GM12878 (cell line): ENCODE results near the gene PHYKPL. TPM values are rescaled to one million over a fixed set of nuclear protein-coding genes. Genes with fewer than 3 reads are reported as not detected.

Source experiments
- ATAC-seq: fragments of 200-7000 bp; cut with Tn5 transposase; 3 replicates; pipeline ENCODE4 v1.9.1; 2020; ENCODE audit warnings: mild to moderate bottlenecking, moderate library complexity
- Bru-seq: library from RNA; stranded (reverse); fragments of 400-500 nt; gene quantifications from one replicate; lab custom pipeline; 2021; lab: Mats Ljungman, UMichigan
- BruChase-seq, 2 experiments: library from RNA; stranded (reverse); fragments of 400-500 nt; gene quantifications; one replicate each; lab custom pipeline; 2021; lab: Mats Ljungman, UMichigan
- BruUV-seq: library from RNA; stranded (reverse); fragments of 400-500 nt; replicated peaks from 2 replicates; lab custom pipeline; 2021; lab: Mats Ljungman, UMichigan
- CTCF ChIA-PET: fragments of 300-600 bp; sonication (Branson Sonifier 250); formaldehyde crosslinking; extraction: SDS; loops from one replicate; lab custom pipeline; 2021; ENCODE audit warnings: inconsistent platforms; lab: Yijun Ruan, JAX
- POLR2A ChIA-PET: fragments of 350-600 bp; formaldehyde crosslinking; extraction: SDS; loops from one replicate; lab custom pipeline; 2021; ENCODE audit warnings: inconsistent platforms; lab: Charles Lee
- RAD21 ChIA-PET: fragments of 300-600 bp; sonication (Branson Sonifier 250); formaldehyde crosslinking; loops from one replicate; lab custom pipeline; 2023; ENCODE audit warnings: antibody characterized with exemption; ENCODE audit not compliant: unreplicated experiment; lab: Charles Lee
- SMC1A ChIA-PET: fragments of 300-600 bp; sonication (Branson Sonifier 250); formaldehyde crosslinking; loops from one replicate; lab custom pipeline; 2023; ENCODE audit not compliant: unreplicated experiment, uncharacterized antibody; lab: Charles Lee
- DNase-seq: peaks from one replicate; pipeline ENCODE4 v3.0.0-alpha.2; 2011; ENCODE audit warnings: low read depth, low spot score
- FAIRE-seq: peaks from 3 replicates; lab custom pipeline; 2011; peaks lifted over from hg19 to GRCh38; lab: Jason Lieb, UNC
- H2AFZ ChIP-seq: 2 replicates; pipeline ENCODE4 v1.6.0; 2011; ENCODE audit warnings: low read depth, low read length, control low read depth; ENCODE audit not compliant: control insufficient read depth
- H3K27ac ChIP-seq: 2 replicates; pipeline ENCODE4 v1.5.1; 2011; ENCODE audit warnings: control low read depth; ENCODE audit not compliant: control insufficient read depth, insufficient read depth
- H3K27me3 ChIP-seq, 2 experiments: replicated peaks in 1 of 2; 2 replicates each; pipeline versions ENCODE4 v1.6.0 to v1.6.1; 2011; ENCODE audit warnings: low read length in 1 of 2; ENCODE audit not compliant: control insufficient read depth in 2 of 2, insufficient read depth in 2 of 2
- H3K36me3 ChIP-seq, 2 experiments: 2 replicates each; pipeline ENCODE4 v1.5.1; 2011; ENCODE audit warnings: low read length in 1 of 2; ENCODE audit not compliant: control insufficient read depth in 2 of 2, insufficient read depth in 2 of 2
- H3K4me1 ChIP-seq: 2 replicates; pipeline ENCODE4 v1.6.1; 2011; ENCODE audit warnings: mild to moderate bottlenecking, low read length, moderate library complexity, mixed read lengths; ENCODE audit not compliant: control insufficient read depth, insufficient read depth
- H3K4me2 ChIP-seq: 2 replicates; pipeline ENCODE4 v1.6.0; 2011; ENCODE audit warnings: control low read depth; ENCODE audit not compliant: control insufficient read depth, insufficient read depth
- H3K4me3 ChIP-seq: fragments of 200-600 bp; sonication (generic); 2 replicates; pipeline ENCODE4 v1.5.1; 2016
- H3K79me2 ChIP-seq: 2 replicates; pipeline ENCODE4 v1.6.0; 2011; ENCODE audit warnings: low read length; ENCODE audit not compliant: control insufficient read depth, insufficient read depth
- H3K9ac ChIP-seq: 2 replicates; pipeline ENCODE4 v1.8.0; 2011; ENCODE audit warnings: low read length, control low read depth, mixed read lengths; ENCODE audit not compliant: control insufficient read depth, insufficient read depth
- H3K9me3 ChIP-seq: replicated peaks from 3 replicates; pipeline ENCODE4 v1.5.1; 2011; ENCODE audit warnings: mild to moderate bottlenecking, low read length; ENCODE audit not compliant: control insufficient read depth, insufficient read depth
- H4K20me1 ChIP-seq: 2 replicates; pipeline ENCODE4 v1.6.0; 2011; ENCODE audit not compliant: control insufficient read depth, insufficient read depth
- ASH2L ChIP-seq: fragments of 300-600, 200-600 bp; sonication (generic); IDR thresholded peaks from 2 replicates; pipeline ENCODE4 v1.6.1; 2017; ENCODE audit warnings: low read depth, mild to moderate bottlenecking, borderline replicate concordance
- CBFB ChIP-seq: IDR thresholded peaks from 2 replicates; pipeline ENCODE4 v1.6.1; 2016; ENCODE audit warnings: antibody characterized with exemption, low read depth
- DPF2 ChIP-seq: fragments of 450-650 bp; IDR thresholded peaks from 2 replicates; pipeline ENCODE4 v1.6.1; 2017; ENCODE audit warnings: mild to moderate bottlenecking
- EED ChIP-seq: sonication (generic); IDR thresholded peaks from 2 replicates; pipeline ENCODE4 v1.6.1; 2016; ENCODE audit warnings: antibody characterized with exemption, low read depth
- LARP7 ChIP-seq: fragments of 450-650 bp; IDR thresholded peaks from 2 replicates; pipeline ENCODE4 v1.6.1; 2017; ENCODE audit warnings: mild to moderate bottlenecking
- MEF2B ChIP-seq: fragments of 450-650 bp; IDR thresholded peaks from 2 replicates; pipeline ENCODE4 v1.6.1; 2018; ENCODE audit warnings: mild to moderate bottlenecking, moderate library complexity; ENCODE audit not compliant: partially characterized antibody, poor library complexity, severe bottlenecking
- NFIC ChIP-seq: IDR thresholded peaks from 2 replicates; pipeline ENCODE4 v1.6.1; 2012; ENCODE audit warnings: low read depth, mild to moderate bottlenecking, inconsistent platforms, low read length, moderate library complexity
- PML ChIP-seq: IDR thresholded peaks from 2 replicates; pipeline ENCODE4 v1.6.1; 2012; ENCODE audit warnings: low read length, inconsistent platforms
- RAD51 ChIP-seq: fragments of 450-650 bp; IDR thresholded peaks from 2 replicates; pipeline ENCODE4 v1.6.1; 2016; ENCODE audit warnings: moderate library complexity, mild to moderate bottlenecking, inconsistent platforms
- SPI1 ChIP-seq: IDR thresholded peaks from 2 replicates; pipeline ENCODE4 v1.6.1; 2011; ENCODE audit warnings: low read depth, mild to moderate bottlenecking, low read length, moderate library complexity, borderline replicate concordance; ENCODE audit not compliant: insufficient read depth
- STAT1 ChIP-seq: fragments of 450-650 bp; conservative IDR thresholded peaks from 2 replicates; pipeline ENCODE4 v1.6.1; 2014; ENCODE audit warnings: antibody characterized with exemption, mild to moderate bottlenecking
- SUPT20H ChIP-seq: IDR thresholded peaks from 2 replicates; pipeline ENCODE4 v1.6.1; 2011; ENCODE audit warnings: low read depth, mild to moderate bottlenecking, low read length, moderate library complexity, borderline replicate concordance; ENCODE audit not compliant: control insufficient read depth
- TCF3 ChIP-seq: IDR thresholded peaks from 2 replicates; pipeline ENCODE4 v1.6.1; 2012; ENCODE audit warnings: low read depth, mild to moderate bottlenecking, low read length, borderline replicate concordance; ENCODE audit not compliant: insufficient read depth
- WGBS: methylation state at CpG from one replicate; pipeline ENCODE4 v1.1.6; 2016; ENCODE audit warnings: low lambda C conversion rate; ENCODE audit not compliant: insufficient replicate concordance, insufficient coverage; ENCODE audit errors: missing lambda C conversion rate; 5-methylcytosine and 5-hydroxymethylcytosine counted together
- in situ Hi-C: fragments of 300-500 bp; cut with MboI; formaldehyde crosslinking; loops from 9 replicates; pipeline ENCODE4 v1.14.3; 2018; ENCODE audit warnings: mixed read lengths
- intact Hi-C: fragments of 100-400 bp; cut with micrococcal nuclease; formaldehyde crosslinking; loops from one replicate; pipeline ENCODE4 v1.14.2; 2022; ENCODE audit not compliant: unreplicated experiment
- long read RNA-seq, 2 experiments: library from polyadenylated mRNA; unstranded; transcript quantifications; one replicate each; pipeline ENCODE4 v2.0.0, GENCODE V29; 2019 to 2020
- polyA minus RNA-seq, 3 experiments: library from RNA; depleted of rRNA, polyadenylated mRNA; stranded (reverse); fragments of >200 nt; gene quantifications; 2 replicates each; pipeline ENCODE4 v1.2.3, GENCODE V29; 2011
- polyA plus RNA-seq, 11 experiments: library from polyadenylated mRNA; depleted of rRNA in 4 of 11; unstranded in 6 of 11; stranded (reverse) in 5 of 11; fragments of >200 nt; fragmentation: Nextera tagmentation in 4 of 11; fragmentation: Illumina TruSeq in 1 of 11; extraction: Ambion mirVana in 4 of 11; extraction: Trizol in 1 of 11; gene quantifications; 1 replicate in 1 of 11; 2 replicates in 10 of 11; pipeline versions ENCODE4 v1.2.1 to v1.2.3, GENCODE V29; 2011 to 2016; ENCODE audit warnings: inconsistent platforms in 2 of 11, missing spikeins in 2 of 11, low read depth in 1 of 11
- total RNA-seq, 4 experiments: library from RNA; depleted of rRNA in 3 of 4; stranded (reverse); fragments of >200 nt in 3 of 4; fragmentation: Illumina TruSeq in 1 of 4; extraction: Trizol in 1 of 4; gene quantifications; 2 replicates each; pipeline versions ENCODE4 v1.2.1 to v1.2.3, GENCODE V29; 2013 to 2021
- TF ChIP-seq, protein P1 (sequence below): fragments of 150-350 bp; IDR thresholded peaks from 2 replicates; pipeline ENCODE4 v1.6.1; 2016; ENCODE audit warnings: low read depth, low read length
- TF ChIP-seq, protein P2 (sequence below): fragments of 450-650 bp; IDR thresholded peaks from 2 replicates; pipeline ENCODE4 v1.6.1; 2016; ENCODE audit warnings: mild to moderate bottlenecking

PHYKPL gene
- total RNA-seq (2013; cell fraction: nucleolus; rRNA removed) = 144 and 151 TPM in 2 replicates
- 25.2 and 26.6 TPM in 2 replicates for total RNA-seq (2014; rRNA removed)
- 23.3 and 23.5 TPM in 2 replicates for total RNA-seq (2014; rRNA removed; fragmentation: Illumina TruSeq; extraction: Trizol)
- 36.1 and 45.1 TPM in 2 replicates for total RNA-seq (2021)
- 16.0 TPM for polyA plus RNA-seq (2011; ENCODE audit: low read depth)
- polyA plus RNA-seq (2011; rRNA removed) = 39.9 and 53.9 TPM in 2 replicates
- polyA plus RNA-seq (2011; cell fraction: cytosol; rRNA removed) = 37.9 and 49.1 TPM in 2 replicates
- polyA plus RNA-seq (2011; cell fraction: nucleus; rRNA removed) = 213 and 242 TPM in 2 replicates
- polyA plus RNA-seq (2012) = 34.1 and 38.8 TPM in 2 replicates
- 17.3 and 22.9 TPM in 2 replicates for polyA plus RNA-seq (2014; fragmentation: Illumina TruSeq; extraction: Trizol)
- 1 to 10 TPM; 4.5 to 7.9 TPM for polyA plus RNA-seq (2014; fragmentation: Nextera tagmentation; extraction: Ambion mirVana)
- 40.6 and 42.3 TPM in 2 replicates for polyA plus RNA-seq (2014; rRNA removed)
- 10 to 100 TPM; 26.0 to 29.0 TPM for polyA plus RNA-seq (2016; fragmentation: Nextera tagmentation; extraction: Ambion mirVana)
- polyA minus RNA-seq (2011; rRNA and poly(A)+ RNA removed) = 63.2 and 88.8 TPM in 2 replicates
- polyA minus RNA-seq (2011; cell fraction: cytosol; rRNA and poly(A)+ RNA removed) = 9.1 and 13.4 TPM in 2 replicates
- polyA minus RNA-seq (2011; cell fraction: nucleus; rRNA and poly(A)+ RNA removed) = 79.1 and 138 TPM in 2 replicates
- percentile 85 among the genes with signal in this experiment for Bru-seq, nascent RNA
- BruChase-seq, experiment 1, labeled RNA remaining after a 6-hour chase = percentile 89 among the genes with signal in this experiment
- BruChase-seq, experiment 2, labeled RNA remaining after a 2-hour chase = percentile 86 among the genes with signal in this experiment
- long read RNA-seq, experiment 1, partial matches to known transcripts = 1 of 15 reads
- long read RNA-seq, experiment 1, other reads (novel, unspliced or antisense) = 9 of 15 reads
- long read RNA-seq, experiment 2, partial matches to known transcripts = 2 of 36 reads
- long read RNA-seq, experiment 2, other reads (novel, unspliced or antisense) = 32 of 36 reads

DNA sequence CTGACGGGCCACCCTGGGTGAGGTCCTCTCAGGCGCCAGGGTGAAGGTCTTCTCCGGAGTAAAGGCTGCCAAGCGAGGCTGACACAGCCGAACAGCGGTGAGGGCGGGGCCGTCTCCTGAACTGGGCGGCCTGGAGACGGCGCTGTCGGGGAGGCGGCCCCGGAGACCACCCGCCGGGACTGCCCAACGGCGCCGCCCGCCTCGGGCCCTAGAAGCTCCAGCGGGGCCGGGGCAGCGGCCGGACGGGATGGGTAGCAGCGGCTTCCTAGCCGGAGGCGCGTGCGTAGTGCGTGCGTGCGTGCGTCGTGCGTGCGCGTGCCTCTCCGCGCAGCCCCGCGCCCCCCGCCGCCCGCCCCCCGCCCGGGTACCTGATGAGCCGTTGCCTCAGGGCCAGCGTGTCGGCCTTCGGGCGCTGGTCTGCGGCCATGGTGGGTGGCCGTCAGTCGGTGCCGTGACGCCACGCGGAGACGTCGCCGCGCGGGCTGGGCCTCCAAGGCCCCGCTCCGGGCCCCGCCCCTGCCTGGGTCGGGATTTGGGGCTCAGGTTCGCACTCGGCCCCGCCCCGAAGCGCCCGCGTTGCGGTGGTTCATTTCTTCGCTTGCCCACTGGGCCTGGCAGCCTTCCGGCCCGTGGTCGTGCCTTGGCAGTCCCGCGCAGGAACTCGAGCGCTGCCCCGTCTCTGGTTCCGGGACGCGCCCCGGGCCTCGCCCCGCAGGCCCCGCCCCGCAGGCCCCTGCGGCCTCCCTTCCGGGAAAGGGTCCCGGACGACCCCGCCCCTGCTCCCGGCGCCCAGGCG is at the start of gene PHYKPL:
Gene PHYKPL, minus strand, starts transcription at position 679 of the 796 bp plus-strand sequence. Its CDS starts 252 bp downstream, at position 427.
- FAIRE-seq (no peak), ATAC-seq (peak; percentile 82), DNase-seq (no peak)
- ChIA-PET CTCF (interaction anchor here (0.6 to 0.7 kb wide), 3 partner anchors 229 to 654 kb away, joined by 3 read pairs; partner anchors contain the start of gene ZNF354B), RAD21 (no interaction called here), SMC1A (interaction anchor here (1.3 kb wide), 1 partner anchor 28 kb away, joined by 3 read pairs; the partner anchor contains the start of gene HNRNPAB), POLR2A (interaction anchor here (0.5 to 1.8 kb wide), 5 partner anchors 21 to 1297 kb away, joined by 3 to 5 read pairs (median 4); partner anchors contain the start of gene HNRNPAB)
- no peaks in the 10 kb centered on the region for H3K27me3 ChIP-seq
- WGBS = under 1% methylated on average over 56 of the region's 102 CpGs
- H3K4me1 ChIP-seq = peaks cover 24% of the 10 kb centered on the region
- peak within 1 kb of the TSS; percentile 93 for H3K4me3 ChIP-seq
- H3K9me3 ChIP-seq = no peaks in the 10 kb centered on the region
- peaks cover 29% of the 10 kb centered on the region for H3K79me2 ChIP-seq
- BruUV-seq = no TSS peak
- peak within 1 kb of the TSS; percentile 70 for H3K9ac ChIP-seq
- peak within 1 kb of the TSS; percentile 100 for H3K4me2 ChIP-seq
- no peaks in the 10 kb centered on the region for H4K20me1 ChIP-seq
- H3K27ac ChIP-seq = peak within 1 kb of the TSS; percentile 75
- in situ Hi-C loops (no loop called here), intact Hi-C loops (no loop called here)
- H2AFZ ChIP-seq = peak within 1 kb of the TSS; percentile 91
- peaks cover 1 to 6% of the 10 kb centered on the region in 2 experiments for H3K36me3 ChIP-seq
- TF ChIP-seq, protein P1, sequence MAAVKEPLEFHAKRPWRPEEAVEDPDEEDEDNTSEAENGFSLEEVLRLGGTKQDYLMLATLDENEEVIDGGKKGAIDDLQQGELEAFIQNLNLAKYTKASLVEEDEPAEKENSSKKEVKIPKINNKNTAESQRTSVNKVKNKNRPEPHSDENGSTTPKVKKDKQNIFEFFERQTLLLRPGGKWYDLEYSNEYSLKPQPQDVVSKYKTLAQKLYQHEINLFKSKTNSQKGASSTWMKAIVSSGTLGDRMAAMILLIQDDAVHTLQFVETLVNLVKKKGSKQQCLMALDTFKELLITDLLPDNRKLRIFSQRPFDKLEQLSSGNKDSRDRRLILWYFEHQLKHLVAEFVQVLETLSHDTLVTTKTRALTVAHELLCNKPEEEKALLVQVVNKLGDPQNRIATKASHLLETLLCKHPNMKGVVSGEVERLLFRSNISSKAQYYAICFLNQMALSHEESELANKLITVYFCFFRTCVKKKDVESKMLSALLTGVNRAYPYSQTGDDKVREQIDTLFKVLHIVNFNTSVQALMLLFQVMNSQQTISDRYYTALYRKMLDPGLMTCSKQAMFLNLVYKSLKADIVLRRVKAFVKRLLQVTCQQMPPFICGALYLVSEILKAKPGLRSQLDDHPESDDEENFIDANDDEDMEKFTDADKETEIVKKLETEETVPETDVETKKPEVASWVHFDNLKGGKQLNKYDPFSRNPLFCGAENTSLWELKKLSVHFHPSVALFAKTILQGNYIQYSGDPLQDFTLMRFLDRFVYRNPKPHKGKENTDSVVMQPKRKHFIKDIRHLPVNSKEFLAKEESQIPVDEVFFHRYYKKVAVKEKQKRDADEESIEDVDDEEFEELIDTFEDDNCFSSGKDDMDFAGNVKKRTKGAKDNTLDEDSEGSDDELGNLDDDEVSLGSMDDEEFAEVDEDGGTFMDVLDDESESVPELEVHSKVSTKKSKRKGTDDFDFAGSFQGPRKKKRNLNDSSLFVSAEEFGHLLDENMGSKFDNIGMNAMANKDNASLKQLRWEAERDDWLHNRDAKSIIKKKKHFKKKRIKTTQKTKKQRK = no peak
- TF ChIP-seq CBFB (no peak), RAD51 (no peak), SUPT20H (no peak), STAT1 (0 out of 2 replicates have a peak, but pooled peaks have one; percentile 55), EED (no peak), DPF2 (peak; percentile 23; the same call in 1 of the 2 replicates), PML (no peak), LARP7 (peak; percentile 46; the same call in 1 of the 2 replicates), ASH2L (no peak), NFIC (no peak), TCF3 (no peak), MEF2B (peak; percentile 29), SPI1 (no peak)
- TF ChIP-seq, protein P2, sequence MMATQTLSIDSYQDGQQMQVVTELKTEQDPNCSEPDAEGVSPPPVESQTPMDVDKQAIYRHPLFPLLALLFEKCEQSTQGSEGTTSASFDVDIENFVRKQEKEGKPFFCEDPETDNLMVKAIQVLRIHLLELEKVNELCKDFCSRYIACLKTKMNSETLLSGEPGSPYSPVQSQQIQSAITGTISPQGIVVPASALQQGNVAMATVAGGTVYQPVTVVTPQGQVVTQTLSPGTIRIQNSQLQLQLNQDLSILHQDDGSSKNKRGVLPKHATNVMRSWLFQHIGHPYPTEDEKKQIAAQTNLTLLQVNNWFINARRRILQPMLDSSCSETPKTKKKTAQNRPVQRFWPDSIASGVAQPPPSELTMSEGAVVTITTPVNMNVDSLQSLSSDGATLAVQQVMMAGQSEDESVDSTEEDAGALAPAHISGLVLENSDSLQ = no peak
